NOMO-1 (cell line): ENCODE measurements around the gene ZNF302.
A peak's percentile ranks its signal among the peaks of the same experiment; 100 is the strongest.
"Not testable (repeated sequence)": the region's sequence is repeated elsewhere in the genome, so short reads cannot be mapped to it uniquely, and the experiment has no call there.

Experiments
- DNase-seq, 2 experiments: peaks; one replicate each; lab custom pipeline; 2025; ENCODE audit not compliant: unreplicated experiment in 2 of 2; lab: John Stamatoyannopoulos, UW

Gene ZNF302

GRCh38 chr19:34669305-34669704 is 8.2 kb upstream of the ZNF302 start:
- no peak for DNase-seq

- DNase-seq: no peak
These were observed 5.5 kb upstream of the ZNF302 start for GRCh38 chr19:34671972-34672371.

DNA sequence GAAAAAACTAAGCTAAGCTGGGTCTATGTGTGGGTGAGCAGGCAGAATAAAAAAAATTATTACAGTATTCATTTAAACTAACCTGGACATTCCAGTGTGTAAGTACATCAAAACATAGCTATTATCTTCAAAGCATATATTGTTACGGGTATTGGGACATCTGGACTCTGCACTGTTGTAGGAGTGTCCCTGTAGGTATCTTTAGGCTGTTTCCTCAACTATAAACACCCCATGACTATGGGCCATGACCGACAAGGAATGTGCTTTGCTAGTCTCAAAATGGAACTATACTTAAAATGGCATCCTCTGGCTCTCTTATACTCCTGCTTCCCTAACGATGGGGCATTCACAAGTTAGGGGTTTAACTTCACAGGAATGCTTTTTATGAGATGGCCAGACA is 3.9 kb upstream of the ZNF302 start:
- no peak for DNase-seq

DNA sequence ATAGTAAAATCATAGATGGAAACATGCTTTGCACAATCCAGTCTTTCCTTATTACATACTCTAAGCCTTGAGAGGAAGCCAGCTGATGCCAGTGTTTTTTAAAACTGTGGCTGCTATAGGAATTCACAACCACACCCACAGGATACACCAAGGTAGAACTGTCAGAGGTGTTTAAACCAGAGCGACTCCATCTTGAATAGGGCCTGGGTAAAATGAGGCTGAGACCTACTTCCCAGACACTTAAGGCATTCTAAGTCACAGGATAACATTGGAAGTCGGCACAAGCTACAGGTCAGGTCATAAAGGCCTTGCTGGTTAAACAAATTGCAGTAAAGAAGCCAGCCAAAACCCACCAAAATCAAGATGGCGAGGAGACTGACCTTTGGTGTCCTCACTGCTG is 2.2 kb upstream of the ZNF302 start:
- DNase-seq: no peak

DNA sequence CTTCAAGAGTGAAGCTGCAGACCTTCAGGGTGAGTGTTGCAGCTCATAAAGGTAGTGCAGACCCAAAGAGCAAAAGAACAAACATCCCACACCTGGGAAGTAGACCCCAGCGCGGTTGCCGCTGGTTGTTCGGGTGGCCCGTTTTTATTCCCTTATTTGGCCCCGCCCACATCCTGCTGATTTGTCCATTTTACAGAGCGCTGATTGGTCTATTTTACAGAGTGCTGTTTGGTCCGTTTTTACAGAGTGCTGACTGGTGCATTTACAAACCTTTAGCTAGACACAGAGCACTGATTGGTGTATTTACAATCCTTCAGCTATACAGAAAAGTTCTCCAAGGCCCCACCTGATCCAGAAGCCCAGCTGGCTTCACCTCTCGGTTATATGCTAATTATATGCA is 1.6 kb upstream of the ZNF302 start:
- DNase-seq: no peak

DNA sequence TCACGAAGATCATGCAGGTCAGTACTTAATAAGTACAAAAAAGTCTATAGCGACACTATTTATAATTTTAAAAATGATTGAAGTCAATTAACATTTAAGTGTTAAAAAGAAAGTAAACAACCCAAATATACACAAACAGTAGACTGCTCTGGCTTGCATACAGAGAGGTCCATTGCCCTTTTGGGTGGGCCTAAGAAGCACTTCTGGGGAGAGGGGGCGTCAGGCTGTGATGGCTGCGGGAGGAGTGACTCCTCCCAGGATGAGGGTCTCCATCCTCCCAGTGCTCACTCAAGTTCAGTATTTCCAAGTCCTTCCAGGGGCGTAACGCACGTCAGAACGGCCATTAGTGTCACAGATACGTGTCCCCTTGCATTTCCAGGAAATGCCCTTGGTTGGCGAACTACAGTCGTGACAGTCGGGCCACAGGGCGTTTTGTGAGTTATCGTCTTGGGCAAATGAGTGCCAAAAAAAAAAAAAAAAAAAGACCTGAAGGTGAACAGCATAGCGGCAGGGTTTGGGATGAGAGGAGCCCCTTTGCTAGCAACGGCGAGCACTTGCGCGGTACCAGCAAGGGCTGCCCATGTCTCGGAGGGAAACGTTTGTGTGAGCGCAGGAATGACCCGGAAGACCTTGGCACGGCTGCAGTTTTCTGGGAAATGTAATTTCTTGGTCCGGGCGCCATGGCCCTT is 637 bp upstream of the ZNF302 start, which contains the start of gene SCGB2B2:
SCGB2B2 (minus strand) TSS at position 463 of the 689 bp plus-strand sequence. CDS start 82,596 bp downstream, outside the sequence.
- peak; percentile 91 to 92 for DNase-seq

DNA sequence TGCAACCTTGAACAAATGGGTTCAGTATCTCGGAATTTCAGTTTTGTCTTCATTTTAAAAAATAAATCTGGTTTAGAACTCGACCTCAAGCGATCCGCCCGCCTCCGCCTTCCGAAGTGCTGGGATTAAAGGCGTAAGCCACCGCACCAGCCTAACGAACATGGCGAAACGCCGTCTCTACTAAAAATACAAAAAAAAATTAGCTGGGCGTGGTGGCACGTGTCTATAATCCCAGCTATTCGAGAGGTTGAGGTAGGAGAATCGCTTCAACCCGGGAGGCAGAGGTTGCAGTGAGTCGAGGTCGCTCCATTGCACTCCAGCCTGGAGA is 571 bp downstream of the ZNF302 start:
- DNase-seq: no peak

- no peak for DNase-seq
These were observed 943 bp downstream of the ZNF302 start for GRCh38 chr19:34678421-34678820.

DNA sequence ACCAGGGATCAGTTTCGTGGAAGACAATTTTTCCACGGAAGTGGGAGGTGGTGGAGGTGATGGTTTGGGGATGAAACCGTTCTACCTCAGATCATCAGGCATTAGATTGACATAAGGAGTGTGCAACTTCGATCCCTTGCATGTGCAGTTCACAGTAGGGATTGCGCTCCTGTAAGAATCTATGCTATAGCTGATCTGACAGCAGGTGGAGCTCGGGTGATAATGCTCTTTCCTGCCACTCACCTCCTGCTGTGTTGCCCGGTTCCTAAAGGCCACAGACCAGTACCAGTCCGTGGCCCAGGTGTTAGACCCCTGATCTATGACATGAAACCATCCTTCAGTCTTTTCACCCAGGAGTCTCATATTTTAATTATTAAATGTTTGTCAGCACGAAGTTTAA is 4.0 kb downstream of the ZNF302 start:
- no peak for DNase-seq

DNA sequence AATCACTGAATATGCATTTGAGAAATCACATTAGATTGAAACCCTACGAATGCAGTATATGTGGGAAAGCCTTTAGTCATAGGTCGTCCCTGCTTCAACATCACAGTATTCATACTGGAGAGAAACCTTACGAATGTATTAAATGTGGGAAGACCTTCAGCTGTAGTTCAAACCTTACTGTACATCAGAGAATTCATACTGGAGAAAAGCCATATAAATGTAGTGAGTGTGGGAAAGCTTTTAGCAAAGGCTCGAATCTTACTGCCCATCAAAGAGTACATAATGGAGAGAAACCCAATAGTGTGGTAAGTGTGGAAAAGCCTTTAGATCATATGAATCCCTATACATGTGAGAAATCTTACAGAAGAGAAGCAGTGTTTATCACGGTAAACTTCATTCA is 7.8 kb downstream of the ZNF302 start:
- DNase-seq: not testable (repeated sequence)

- DNase-seq: no peak
These were observed 9.0 kb downstream of the ZNF302 start for GRCh38 chr19:34686455-34686854.

DNA sequence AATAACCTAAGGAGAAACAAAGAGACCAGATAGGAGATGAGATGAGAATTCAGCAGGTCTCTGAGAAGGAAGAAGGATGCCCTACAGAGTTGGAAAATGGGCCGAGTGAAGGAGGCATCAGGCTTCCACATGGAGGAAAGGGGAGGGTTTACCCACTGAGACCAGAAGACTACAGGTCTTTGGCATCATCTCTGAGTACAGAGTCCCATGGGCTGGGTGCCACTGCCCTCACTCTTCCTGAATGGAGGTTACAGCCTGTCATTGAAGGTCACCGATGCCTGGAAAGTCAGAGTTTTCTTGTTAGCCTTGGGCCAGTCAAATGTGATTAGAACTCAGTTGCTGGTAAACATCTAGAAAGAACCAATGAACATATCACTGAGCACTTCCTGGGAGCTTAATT is 9.9 kb downstream of the ZNF302 start:
- DNase-seq: no peak

- DNase-seq: no peak
These were observed 11.1 kb downstream of the ZNF302 start for GRCh38 chr19:34688592-34688991.

DNA sequence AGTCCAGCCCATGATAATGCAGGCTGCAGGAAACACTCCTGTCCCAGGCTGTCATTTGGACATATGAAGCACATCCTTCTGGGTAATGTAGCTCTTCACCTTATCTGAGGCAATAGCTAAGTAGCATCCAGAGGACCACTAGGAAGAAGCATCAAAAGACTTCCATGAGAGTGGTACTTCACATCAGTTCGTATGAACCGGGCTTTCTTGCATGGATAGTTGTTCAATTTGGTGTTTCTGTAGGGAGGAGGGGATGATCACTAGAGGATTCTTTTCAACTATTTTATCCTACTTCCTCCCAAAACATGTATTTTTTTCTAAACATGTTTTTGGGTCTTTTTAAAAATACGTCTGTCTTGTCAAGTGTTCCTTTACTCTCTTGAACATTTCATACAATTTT is 12.9 kb downstream of the ZNF302 start:
- DNase-seq: no peak

DNA sequence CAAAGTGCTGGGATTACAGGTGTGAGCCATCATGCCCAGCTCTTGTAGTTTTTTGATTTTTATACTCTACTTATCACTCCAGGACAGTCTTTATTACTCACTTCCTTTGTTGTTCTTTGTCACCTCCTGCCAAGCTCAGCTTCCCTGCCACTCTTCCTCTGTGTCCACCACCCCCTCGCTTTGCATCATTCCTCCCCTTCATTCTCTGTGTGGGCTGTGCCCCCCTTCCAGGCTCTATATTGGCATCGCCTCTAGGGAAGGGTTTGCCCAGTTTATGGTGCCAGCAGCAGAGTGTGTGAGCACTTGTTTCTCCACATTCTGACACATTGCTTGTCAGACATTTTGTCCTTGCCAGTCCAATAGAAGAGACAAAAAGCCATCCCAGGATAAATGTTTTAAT is 15.1 kb downstream of the ZNF302 start:
- no peak for DNase-seq

DNA sequence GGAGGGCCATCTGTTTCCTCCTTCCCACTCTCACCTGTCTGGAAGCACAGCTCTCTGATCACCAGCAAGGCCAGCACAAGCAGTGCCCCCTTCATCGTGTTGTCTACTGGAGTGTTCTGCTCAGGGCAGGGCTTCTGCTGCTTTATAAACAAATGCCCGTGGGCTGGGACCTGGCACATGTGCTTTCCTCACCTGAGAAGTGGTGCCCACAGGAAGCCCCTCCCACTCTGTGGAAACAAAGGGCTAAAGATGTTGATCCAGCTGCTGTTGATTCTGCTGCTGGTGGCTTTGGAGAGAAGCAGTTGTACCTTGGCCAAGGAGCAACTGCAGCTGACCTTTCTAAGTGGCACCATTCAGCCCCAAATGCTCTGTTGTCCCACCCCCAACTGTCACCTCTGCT is 30.2 kb downstream of the ZNF302 start:
- no peak for DNase-seq

- no peak for DNase-seq
These were observed 34.4 kb downstream of the ZNF302 start for GRCh38 chr19:34711890-34712289.

DNA sequence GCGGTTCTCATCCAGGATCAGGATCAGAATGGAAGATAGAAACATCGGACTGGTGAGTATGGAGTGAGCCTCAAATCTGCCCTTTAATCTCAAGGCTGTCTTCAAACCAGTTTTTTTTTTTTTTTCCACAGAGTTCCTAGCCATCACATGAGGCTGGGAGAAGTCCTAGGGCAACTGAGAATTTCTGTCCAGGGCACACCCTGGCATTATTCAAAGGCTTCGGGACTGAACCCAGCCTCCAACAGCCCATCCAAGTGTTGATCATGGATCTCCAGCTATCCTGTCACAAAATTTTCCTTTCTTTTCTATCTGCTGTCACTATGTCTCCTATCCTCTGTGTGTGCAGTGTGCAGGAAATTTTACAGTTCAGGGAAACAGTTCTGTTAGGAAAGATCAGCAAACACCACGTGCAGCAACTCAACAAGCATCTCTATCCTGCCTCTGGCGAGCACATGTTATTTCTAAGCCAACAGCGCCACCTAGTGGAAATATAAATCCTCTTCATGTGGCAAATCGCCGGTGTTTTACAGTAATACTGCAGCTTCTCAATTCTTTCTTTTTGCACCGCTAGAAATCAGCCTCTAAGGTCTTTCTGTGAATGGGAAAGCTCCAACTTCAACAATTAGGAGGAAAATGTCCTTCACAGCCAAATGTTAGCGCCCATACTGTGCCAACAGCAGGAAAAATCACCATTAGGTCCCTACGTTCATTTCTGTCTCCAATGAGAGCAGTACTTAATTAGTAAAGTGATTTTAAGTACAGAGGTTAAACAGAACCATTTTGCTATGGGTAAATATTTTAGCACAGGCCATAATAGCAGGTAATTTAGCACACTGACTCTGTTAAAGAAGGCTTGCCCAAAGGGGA is 35.1 kb downstream of the ZNF302 start:
- peak; percentile 36 to 68 for DNase-seq

GRCh38 chr19:34713262-34713637 is 35.8 kb downstream of the ZNF302 start:
- no peak for DNase-seq

DNA sequence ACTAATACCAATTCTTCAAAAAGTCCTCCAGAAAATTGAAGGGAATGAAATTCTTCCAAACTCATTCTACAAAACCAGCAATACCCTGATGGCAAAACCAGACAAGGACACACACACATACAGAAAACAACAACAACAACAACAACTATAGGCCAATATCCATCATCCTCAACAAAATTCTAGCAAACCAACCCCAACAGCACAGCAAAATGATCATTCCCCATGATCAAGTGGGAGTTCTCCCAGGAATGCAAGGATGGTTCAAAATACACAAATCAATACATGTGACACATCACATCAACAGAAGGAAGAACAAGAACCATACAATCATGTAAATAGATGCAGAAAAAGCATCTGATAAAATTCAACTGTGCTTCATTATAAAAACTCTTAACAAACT is 37.9 kb downstream of the ZNF302 start:
- no peak for DNase-seq

- DNase-seq: no peak
These were observed 44.9 kb downstream of the ZNF302 start for GRCh38 chr19:34722353-34722752.

DNA sequence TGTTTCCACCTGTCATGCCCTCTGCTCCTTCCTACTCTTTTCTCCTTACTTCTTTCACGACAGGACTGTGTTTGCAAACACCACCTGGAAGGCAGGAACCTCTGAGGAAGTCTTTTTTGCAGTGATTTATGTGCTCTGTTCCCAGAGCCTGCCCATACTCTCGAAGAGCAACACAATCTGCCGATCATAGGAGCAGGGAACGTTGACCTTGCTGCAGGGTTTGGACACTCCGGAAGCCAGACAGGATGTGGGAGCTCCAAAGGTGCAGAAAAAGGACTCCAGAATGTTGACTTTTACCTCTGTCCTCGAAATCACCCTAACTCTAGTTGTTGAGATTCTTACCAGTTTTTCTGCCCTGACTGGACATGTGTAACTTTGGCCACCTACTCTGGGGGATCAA is 47.9 kb downstream of the ZNF302 start:
- DNase-seq: no peak
